Esophagus squamous epithelium (tissue), 5 donors: ENCODE results near the gene TBC1D2B. TPM values are rescaled to one million over a fixed set of nuclear protein-coding genes. Genes with fewer than 3 reads are reported as not detected.
A peak's percentile ranks its signal among the peaks of the same experiment; 100 is the strongest.

Source experiments
- DNase-seq: peaks from one replicate; lab custom pipeline; 2025; lab: John Stamatoyannopoulos, UW
- H3K27ac ChIP-seq, 4 donors: fragments of 200-600 bp; sonication (generic); one replicate each; pipeline ENCODE4 v1.5.1; 2016 to 2019; ENCODE audit warnings: mild to moderate bottlenecking in 1 of 4
- H3K27me3 ChIP-seq, 4 donors: fragments of 200-600 bp; sonication (generic); 1 replicate in 3 of 4; 2 replicates in 1 of 4; pipeline versions ENCODE4 v1.5.1 to v1.6.0; 2017 to 2021; ENCODE audit warnings: antibody characterized with exemption in 1 of 4
- H3K36me3 ChIP-seq, 3 donors: fragments of 200-600 bp; sonication (generic); one replicate each; pipeline ENCODE4 v1.5.1; 2016 to 2019
- H3K4me1 ChIP-seq, 3 donors: fragments of 200-600 bp; sonication (generic); one replicate each; pipeline ENCODE4 v1.5.1; 2017 to 2019
- H3K4me3 ChIP-seq, 4 donors: fragments of 200-600 bp; sonication (generic); 1 replicate in 3 of 4; 2 replicates in 1 of 4; pipeline ENCODE4 v1.5.1; 2016 to 2019; ENCODE audit warnings: mild to moderate bottlenecking in 2 of 4, moderate library complexity in 1 of 4
- H3K9me3 ChIP-seq, 3 donors: fragments of 200-600 bp; sonication (generic); one replicate each; pipeline ENCODE4 v1.5.1; 2016 to 2019
- POLR2A ChIP-seq, 4 donors: fragments of 450-650 bp; IDR thresholded peaks; one replicate each; pipeline ENCODE4 v1.6.1; 2017; ENCODE audit warnings: antibody characterized with exemption in 4 of 4, mild to moderate bottlenecking in 4 of 4, moderate library complexity in 3 of 4
- WGBS, 2 donors: methylation state at CpG; one replicate each; pipeline ENCODE4 v1.1.5; 2018; 5-methylcytosine and 5-hydroxymethylcytosine counted together
- intact Hi-C: fragments of 100-400 bp; cut with DNase I; formaldehyde crosslinking; loops from one replicate; pipeline ENCODE4 v1.15.0; 2022
- total RNA-seq, 4 donors: library from RNA; depleted of rRNA; stranded (reverse); fragments of >200 nt; gene quantifications; one replicate each; pipeline ENCODE4 v1.1.0, GENCODE V29; 2016
- TF ChIP-seq, protein P1 (sequence below), 6 experiments: fragments of 450-650 bp in 4 of 6; fragments of 200-600 bp in 2 of 6; sonication (generic) in 2 of 6; IDR thresholded peaks; one replicate each; pipeline ENCODE4 v1.5.1; 2016 to 2019; ENCODE audit warnings: antibody characterized with exemption in 6 of 6, mild to moderate bottlenecking in 4 of 6, moderate library complexity in 4 of 6
- donor health status: DM: yes; HTN: yes; CAD: no.

TBC1D2B gene
- total RNA-seq, result 10 to 100 TPM; 13.0 to 30.7 (median 17.8) TPM

- Histone ChIP-seq H3K4me3 (peak within 1 kb of the TSS; percentile 52 to 96 (median 76)), H3K4me1 (peaks cover 19 to 58% (median 29%) of the 10 kb centered on the region in 3 donors), H3K9me3 (no peaks in the 10 kb centered on the region), H3K36me3 (no peaks in the 10 kb centered on the region), H3K27ac (peak within 1 kb of the TSS; percentile 82 to 95 (median 92)), H3K27me3 (no peaks in the 10 kb centered on the region)
- DNase-seq, result no peak
- peak in 2 of 4 donors; percentile 13 to 28 for TF ChIP-seq POLR2A (IDR thresholded peaks at IDR 0.05)
- TF ChIP-seq, protein P1, sequence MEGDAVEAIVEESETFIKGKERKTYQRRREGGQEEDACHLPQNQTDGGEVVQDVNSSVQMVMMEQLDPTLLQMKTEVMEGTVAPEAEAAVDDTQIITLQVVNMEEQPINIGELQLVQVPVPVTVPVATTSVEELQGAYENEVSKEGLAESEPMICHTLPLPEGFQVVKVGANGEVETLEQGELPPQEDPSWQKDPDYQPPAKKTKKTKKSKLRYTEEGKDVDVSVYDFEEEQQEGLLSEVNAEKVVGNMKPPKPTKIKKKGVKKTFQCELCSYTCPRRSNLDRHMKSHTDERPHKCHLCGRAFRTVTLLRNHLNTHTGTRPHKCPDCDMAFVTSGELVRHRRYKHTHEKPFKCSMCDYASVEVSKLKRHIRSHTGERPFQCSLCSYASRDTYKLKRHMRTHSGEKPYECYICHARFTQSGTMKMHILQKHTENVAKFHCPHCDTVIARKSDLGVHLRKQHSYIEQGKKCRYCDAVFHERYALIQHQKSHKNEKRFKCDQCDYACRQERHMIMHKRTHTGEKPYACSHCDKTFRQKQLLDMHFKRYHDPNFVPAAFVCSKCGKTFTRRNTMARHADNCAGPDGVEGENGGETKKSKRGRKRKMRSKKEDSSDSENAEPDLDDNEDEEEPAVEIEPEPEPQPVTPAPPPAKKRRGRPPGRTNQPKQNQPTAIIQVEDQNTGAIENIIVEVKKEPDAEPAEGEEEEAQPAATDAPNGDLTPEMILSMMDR (IDR thresholded peaks at IDR 0.05), result no peak
- intact Hi-C loops, result no loop called here
- 0% methylated on average over 15 to 31 of the region's 104 CpGs for WGBS, 2 donors
Measured at GRCh38 chr15:78077053-78077870, at the start of gene TBC1D2B. TBC1D2B (minus strand) TSS chr15:78077711; CDS start chr15:78077652, 59 bp downstream.

DNA sequence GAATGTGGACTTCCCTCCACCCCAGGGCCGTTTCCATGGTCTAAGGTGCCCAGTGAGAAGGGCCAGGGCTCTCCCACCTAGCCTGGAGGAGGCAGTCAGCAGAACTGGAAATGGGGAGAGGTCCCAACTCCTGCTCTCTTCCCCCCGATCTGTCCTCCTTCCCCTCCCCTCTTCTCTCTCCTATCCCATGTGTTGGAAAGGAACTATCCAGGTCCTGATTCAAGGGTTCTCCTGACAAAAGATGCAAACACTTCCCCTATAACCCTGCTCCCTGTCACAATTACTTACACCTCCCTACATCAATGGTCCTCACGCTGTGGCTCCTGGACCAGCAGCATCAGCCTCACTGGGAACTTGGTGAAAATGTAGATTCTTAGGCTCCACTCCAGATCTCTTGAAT lies 47.8 kb upstream of the TBC1D2B start:
- no peak for DNase-seq
- H3K9me3 ChIP-seq, result no peaks in the 10 kb centered on the region
- 80 to 89% methylated on average over 2 of the region's 3 CpGs for WGBS, 2 donors
- no peaks in the 10 kb centered on the region for H3K36me3 ChIP-seq
- no peaks in the 10 kb centered on the region for H3K4me1 ChIP-seq
- TF ChIP-seq POLR2A (IDR thresholded peaks at IDR 0.05), result no peak
- TF ChIP-seq, protein P1 (IDR thresholded peaks at IDR 0.05), result no peak
- no peaks in the 10 kb centered on the region for H3K27me3 ChIP-seq
- H3K4me3 ChIP-seq, result no peak overlapping the region
- intact Hi-C loops, result no loop called here
- no peak overlapping the region for H3K27ac ChIP-seq

DNA sequence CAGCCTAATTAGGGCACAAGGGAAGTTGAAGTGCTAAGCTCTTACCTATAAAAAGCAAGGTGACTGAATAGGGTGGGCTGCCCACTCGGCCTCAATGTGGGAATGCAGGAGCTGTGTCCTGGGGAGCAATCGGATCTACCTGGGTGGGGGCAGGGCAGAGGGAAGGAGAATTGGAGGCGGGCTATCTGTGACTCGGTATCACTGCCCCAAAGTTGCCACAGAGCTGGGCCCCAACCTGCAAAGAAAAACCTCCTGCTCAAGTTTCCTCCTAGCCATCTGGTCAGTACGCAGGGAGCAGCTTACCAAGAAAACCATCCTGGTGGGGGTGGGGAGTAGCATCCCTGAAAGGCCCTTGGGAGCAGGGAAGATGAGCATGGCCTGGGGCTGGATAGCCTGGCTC lies 43.0 kb upstream of the TBC1D2B start:
- H3K9me3 ChIP-seq, result no peaks in the 10 kb centered on the region
- H3K27ac ChIP-seq, result no peak overlapping the region
- no peak for DNase-seq
- 76 to 88% methylated on average over 4 to 5 of the region's 5 CpGs for WGBS, 2 donors
- TF ChIP-seq, protein P1 (IDR thresholded peaks at IDR 0.05), result no peak
- TF ChIP-seq POLR2A (IDR thresholded peaks at IDR 0.05), result no peak
- H3K4me3 ChIP-seq, result no peak overlapping the region
- no peaks in the 10 kb centered on the region for H3K36me3 ChIP-seq
- H3K27me3 ChIP-seq, result no peaks in the 10 kb centered on the region
- H3K4me1 ChIP-seq, result no peaks in the 10 kb centered on the region
- intact Hi-C loops, result no loop called here

GRCh38 chr15:78112551-78112950 lies 35.0 kb upstream of the TBC1D2B start:
- no peak overlapping the region for H3K27ac ChIP-seq
- 71 to 88% methylated on average over 1 to 3 of the region's 3 CpGs for WGBS, 2 donors
- intact Hi-C loops, result loop anchor here (5.0 kb wide), 2 partner anchors 85 to 130 kb away; no protein-coding TSS in a partner anchor
- no peaks in the 10 kb centered on the region for H3K27me3 ChIP-seq
- no peaks in the 10 kb centered on the region for H3K9me3 ChIP-seq
- no peak for TF ChIP-seq POLR2A (IDR thresholded peaks at IDR 0.05)
- TF ChIP-seq, protein P1 (IDR thresholded peaks at IDR 0.05), result no peak
- DNase-seq, result no peak
- peaks cover 0 to 7% (median 0%) of the 10 kb centered on the region in 3 donors for H3K4me1 ChIP-seq
- H3K4me3 ChIP-seq, result no peak overlapping the region
- no peaks in the 10 kb centered on the region for H3K36me3 ChIP-seq

DNA sequence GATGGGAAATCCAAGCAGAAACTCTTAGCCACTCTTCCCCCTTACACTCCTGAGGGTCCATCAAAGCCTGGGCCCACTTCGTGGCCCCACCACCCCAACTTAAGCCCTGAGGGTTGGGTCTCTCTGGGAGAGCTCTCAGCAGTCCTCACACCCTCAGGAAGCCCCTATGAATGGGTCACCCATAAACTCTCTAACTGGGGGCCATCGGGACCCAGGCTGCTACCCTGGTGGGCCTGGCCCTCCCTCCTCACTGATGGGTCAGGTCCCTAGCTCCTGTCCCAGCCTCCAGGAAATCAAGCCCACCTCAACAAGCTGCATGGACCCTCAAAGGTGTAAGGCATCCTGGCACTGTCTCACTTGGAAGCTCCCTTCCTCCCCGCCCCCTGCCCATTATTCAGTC lies 34.3 kb upstream of the TBC1D2B start:
- Histone ChIP-seq H3K4me1 (peaks cover 0 to 7% (median 0%) of the 10 kb centered on the region in 3 donors), H3K36me3 (no peaks in the 10 kb centered on the region), H3K27ac (no peak overlapping the region), H3K9me3 (no peaks in the 10 kb centered on the region), H3K27me3 (no peaks in the 10 kb centered on the region), H3K4me3 (no peak overlapping the region)
- intact Hi-C loops, result loop anchor here (5.0 kb wide), 2 partner anchors 86 to 131 kb away; no protein-coding TSS in a partner anchor
- 78 to 86% methylated on average over 2 to 3 of the region's 3 CpGs for WGBS, 2 donors
- no peak for DNase-seq
- TF ChIP-seq POLR2A (IDR thresholded peaks at IDR 0.05), result no peak
- TF ChIP-seq, protein P1 (IDR thresholded peaks at IDR 0.05), result no peak
